ENCODE data around the gene TP53I11.

DNA sequence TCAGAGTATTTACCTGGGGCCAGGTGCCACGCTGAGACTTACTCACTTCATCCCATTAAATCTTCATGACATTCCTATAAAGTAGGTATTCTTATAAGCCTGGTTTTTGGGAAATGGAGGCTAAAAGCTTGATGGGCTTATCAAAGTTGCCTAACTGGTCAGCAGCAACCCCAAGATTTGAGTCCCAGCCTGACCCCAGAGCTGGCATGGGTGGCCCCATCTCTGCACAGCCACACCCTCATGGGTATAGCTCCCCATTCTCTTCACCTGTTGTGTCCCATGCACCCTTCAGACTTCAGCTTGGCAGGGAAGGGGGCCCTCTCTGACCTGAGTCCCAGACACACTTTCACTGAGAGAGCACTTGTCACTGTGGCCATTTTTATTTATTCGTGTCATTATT lies 37.4 kb upstream of the TP53I11 start:
- TF ChIP-seq, protein P1, sequence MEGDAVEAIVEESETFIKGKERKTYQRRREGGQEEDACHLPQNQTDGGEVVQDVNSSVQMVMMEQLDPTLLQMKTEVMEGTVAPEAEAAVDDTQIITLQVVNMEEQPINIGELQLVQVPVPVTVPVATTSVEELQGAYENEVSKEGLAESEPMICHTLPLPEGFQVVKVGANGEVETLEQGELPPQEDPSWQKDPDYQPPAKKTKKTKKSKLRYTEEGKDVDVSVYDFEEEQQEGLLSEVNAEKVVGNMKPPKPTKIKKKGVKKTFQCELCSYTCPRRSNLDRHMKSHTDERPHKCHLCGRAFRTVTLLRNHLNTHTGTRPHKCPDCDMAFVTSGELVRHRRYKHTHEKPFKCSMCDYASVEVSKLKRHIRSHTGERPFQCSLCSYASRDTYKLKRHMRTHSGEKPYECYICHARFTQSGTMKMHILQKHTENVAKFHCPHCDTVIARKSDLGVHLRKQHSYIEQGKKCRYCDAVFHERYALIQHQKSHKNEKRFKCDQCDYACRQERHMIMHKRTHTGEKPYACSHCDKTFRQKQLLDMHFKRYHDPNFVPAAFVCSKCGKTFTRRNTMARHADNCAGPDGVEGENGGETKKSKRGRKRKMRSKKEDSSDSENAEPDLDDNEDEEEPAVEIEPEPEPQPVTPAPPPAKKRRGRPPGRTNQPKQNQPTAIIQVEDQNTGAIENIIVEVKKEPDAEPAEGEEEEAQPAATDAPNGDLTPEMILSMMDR (IDR thresholded peaks at IDR 0.05; ENCODE audit: low read depth, low read length) = no peak
- TF ChIP-seq, protein P2, sequence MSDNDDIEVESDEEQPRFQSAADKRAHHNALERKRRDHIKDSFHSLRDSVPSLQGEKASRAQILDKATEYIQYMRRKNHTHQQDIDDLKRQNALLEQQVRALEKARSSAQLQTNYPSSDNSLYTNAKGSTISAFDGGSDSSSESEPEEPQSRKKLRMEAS (IDR thresholded peaks at IDR 0.05; ENCODE audit: low read depth, low read length) = no peak
- TF ChIP-seq POLR2A (IDR thresholded peaks at IDR 0.05; ENCODE audit: extremely low read depth, insufficient read length) = no peak
- no peak for TF ChIP-seq MYC (IDR thresholded peaks at IDR 0.05; ENCODE audit: low read depth, low read length)

Measured in NB4 (cell line).